Measurements from ENCODE around the gene ZNF474. TPM values are rescaled to one million over a fixed set of nuclear protein-coding genes. Genes with fewer than 3 reads are reported as not detected.
A peak's percentile ranks its signal among the peaks of the same experiment; 100 is the strongest.

ZNF474 gene
- total and polyA plus RNA-seq, 4 donors, result 0.94 to 8.9 (median 5.2) TPM

GRCh38 chr5:122151640-122152039 is 22.3 kb downstream of the ZNF474 start:
- no peak for ATAC-seq (ENCODE audit: insufficient read depth, low FRiP score)
- 64 to 72% methylated on average over 4 of the region's 4 CpGs for WGBS, 2 donors
- Histone ChIP-seq H3K9me3 (ENCODE audit: control insufficient read depth in 4 of 4, insufficient read depth in 3 of 4, low read length in 3 of 4) (no peaks in the 10 kb centered on the region), H3K27me3 (ENCODE audit: control insufficient read depth in 3 of 3, insufficient read depth in 3 of 3, low read length in 2 of 3) (no peaks in the 10 kb centered on the region), H3K4me1 (ENCODE audit: control insufficient read depth in 5 of 5, insufficient read depth in 5 of 5, low read length in 5 of 5) (peaks cover 0 to 9% (median 0%) of the 10 kb centered on the region in 5 donors), H3K9ac (ENCODE audit: insufficient read depth in 1 of 2, low read length in 2 of 2) (no peak overlapping the region), H3K36me3 (ENCODE audit: control insufficient read depth in 4 of 4, insufficient read depth in 4 of 4, low read length in 4 of 4) (no peaks in the 10 kb centered on the region), H3K27ac (ENCODE audit: low read depth in 1 of 2, low read length in 1 of 2) (no peak overlapping the region), H3K4me3 (no peak overlapping the region)
- DNase-seq, result no peak
- TF ChIP-seq, protein P1, sequence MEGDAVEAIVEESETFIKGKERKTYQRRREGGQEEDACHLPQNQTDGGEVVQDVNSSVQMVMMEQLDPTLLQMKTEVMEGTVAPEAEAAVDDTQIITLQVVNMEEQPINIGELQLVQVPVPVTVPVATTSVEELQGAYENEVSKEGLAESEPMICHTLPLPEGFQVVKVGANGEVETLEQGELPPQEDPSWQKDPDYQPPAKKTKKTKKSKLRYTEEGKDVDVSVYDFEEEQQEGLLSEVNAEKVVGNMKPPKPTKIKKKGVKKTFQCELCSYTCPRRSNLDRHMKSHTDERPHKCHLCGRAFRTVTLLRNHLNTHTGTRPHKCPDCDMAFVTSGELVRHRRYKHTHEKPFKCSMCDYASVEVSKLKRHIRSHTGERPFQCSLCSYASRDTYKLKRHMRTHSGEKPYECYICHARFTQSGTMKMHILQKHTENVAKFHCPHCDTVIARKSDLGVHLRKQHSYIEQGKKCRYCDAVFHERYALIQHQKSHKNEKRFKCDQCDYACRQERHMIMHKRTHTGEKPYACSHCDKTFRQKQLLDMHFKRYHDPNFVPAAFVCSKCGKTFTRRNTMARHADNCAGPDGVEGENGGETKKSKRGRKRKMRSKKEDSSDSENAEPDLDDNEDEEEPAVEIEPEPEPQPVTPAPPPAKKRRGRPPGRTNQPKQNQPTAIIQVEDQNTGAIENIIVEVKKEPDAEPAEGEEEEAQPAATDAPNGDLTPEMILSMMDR (IDR thresholded peaks at IDR 0.05; ENCODE audit: control extremely low read depth, extremely low read depth), result no peak

DNA sequence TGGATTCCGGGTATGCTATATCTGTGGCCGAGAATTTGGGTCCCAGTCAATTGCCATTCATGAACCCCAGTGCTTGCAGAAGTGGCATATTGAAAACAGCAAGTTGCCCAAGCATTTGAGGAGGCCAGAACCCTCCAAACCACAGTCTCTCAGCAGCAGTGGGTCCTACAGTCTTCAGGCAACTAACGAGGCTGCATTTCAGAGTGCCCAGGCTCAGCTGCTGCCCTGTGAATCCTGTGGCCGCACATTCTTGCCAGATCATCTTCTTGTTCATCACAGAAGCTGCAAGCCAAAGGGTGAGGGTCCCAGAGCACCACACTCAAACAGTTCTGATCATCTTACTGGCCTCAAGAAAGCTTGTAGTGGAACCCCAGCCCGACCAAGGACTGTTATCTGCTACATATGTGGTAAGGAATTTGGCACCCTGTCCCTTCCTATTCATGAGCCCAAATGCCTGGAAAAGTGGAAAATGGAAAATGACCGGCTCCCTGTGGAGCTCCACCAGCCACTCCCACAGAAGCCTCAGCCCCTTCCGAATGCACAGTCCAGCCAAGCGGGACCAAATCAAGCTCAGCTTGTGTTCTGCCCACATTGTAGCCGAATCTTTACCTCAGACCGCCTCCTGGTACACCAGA is 23.0 kb downstream of the ZNF474 start:
- WGBS, 2 donors, result 83 to 88% methylated on average over 10 of the region's 10 CpGs
- H3K27me3 ChIP-seq (ENCODE audit: control insufficient read depth in 3 of 3, insufficient read depth in 3 of 3, low read length in 2 of 3), result no peaks in the 10 kb centered on the region
- ATAC-seq (ENCODE audit: insufficient read depth, low FRiP score) (no peak), DNase-seq (no peak)
- H3K9ac ChIP-seq (ENCODE audit: insufficient read depth in 1 of 2, low read length in 2 of 2), result no peak overlapping the region
- H3K4me3 ChIP-seq, result no peak overlapping the region
- peaks cover 0 to 9% (median 0%) of the 10 kb centered on the region in 5 donors for H3K4me1 ChIP-seq (ENCODE audit: control insufficient read depth in 5 of 5, insufficient read depth in 5 of 5, low read length in 5 of 5)
- no peaks in the 10 kb centered on the region for H3K36me3 ChIP-seq (ENCODE audit: control insufficient read depth in 4 of 4, insufficient read depth in 4 of 4, low read length in 4 of 4)
- no peak overlapping the region for H3K27ac ChIP-seq (ENCODE audit: low read depth in 1 of 2, low read length in 1 of 2)
- no peaks in the 10 kb centered on the region for H3K9me3 ChIP-seq (ENCODE audit: control insufficient read depth in 4 of 4, insufficient read depth in 3 of 4, low read length in 3 of 4)
- TF ChIP-seq, protein P1 (IDR thresholded peaks at IDR 0.05; ENCODE audit: control extremely low read depth, extremely low read depth), result no peak

DNA sequence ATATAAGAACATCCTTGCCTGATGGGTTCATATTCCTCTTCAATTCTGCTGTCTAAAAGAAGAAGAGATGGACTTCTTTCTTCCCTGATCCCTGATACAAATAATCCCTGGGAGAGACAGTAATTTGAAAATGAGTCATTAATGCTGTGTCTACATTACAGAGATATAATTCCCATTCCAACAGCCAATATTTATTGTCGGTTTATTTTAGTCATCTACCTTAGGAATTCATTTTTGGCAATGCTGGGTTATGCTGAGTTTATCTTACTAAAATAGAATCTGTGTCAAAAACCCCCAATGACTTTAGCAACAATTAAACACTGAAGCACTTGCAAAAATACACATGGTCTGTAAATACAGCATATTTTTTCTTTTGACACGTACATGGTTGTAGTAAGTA is 23.9 kb downstream of the ZNF474 start:
- ATAC-seq (ENCODE audit: insufficient read depth, low FRiP score), result no peak
- no peaks in the 10 kb centered on the region for H3K27me3 ChIP-seq (ENCODE audit: control insufficient read depth in 3 of 3, insufficient read depth in 3 of 3, low read length in 2 of 3)
- TF ChIP-seq, protein P1 (IDR thresholded peaks at IDR 0.05; ENCODE audit: control extremely low read depth, extremely low read depth), result no peak
- H3K9ac ChIP-seq (ENCODE audit: insufficient read depth in 1 of 2, low read length in 2 of 2), result no peak overlapping the region
- DNase-seq, result peak in 1 of 3 donors; percentile 19
- no peak overlapping the region for H3K4me3 ChIP-seq
- H3K27ac ChIP-seq (ENCODE audit: low read depth in 1 of 2, low read length in 1 of 2), result no peak overlapping the region
- no peaks in the 10 kb centered on the region for H3K9me3 ChIP-seq (ENCODE audit: control insufficient read depth in 4 of 4, insufficient read depth in 3 of 4, low read length in 3 of 4)
- 49 to 76% methylated on average over 2 of the region's 2 CpGs for WGBS, 2 donors
- peaks cover 0 to 9% (median 0%) of the 10 kb centered on the region in 5 donors for H3K4me1 ChIP-seq (ENCODE audit: control insufficient read depth in 5 of 5, insufficient read depth in 5 of 5, low read length in 5 of 5)
- H3K36me3 ChIP-seq (ENCODE audit: control insufficient read depth in 4 of 4, insufficient read depth in 4 of 4, low read length in 4 of 4), result no peaks in the 10 kb centered on the region

DNA sequence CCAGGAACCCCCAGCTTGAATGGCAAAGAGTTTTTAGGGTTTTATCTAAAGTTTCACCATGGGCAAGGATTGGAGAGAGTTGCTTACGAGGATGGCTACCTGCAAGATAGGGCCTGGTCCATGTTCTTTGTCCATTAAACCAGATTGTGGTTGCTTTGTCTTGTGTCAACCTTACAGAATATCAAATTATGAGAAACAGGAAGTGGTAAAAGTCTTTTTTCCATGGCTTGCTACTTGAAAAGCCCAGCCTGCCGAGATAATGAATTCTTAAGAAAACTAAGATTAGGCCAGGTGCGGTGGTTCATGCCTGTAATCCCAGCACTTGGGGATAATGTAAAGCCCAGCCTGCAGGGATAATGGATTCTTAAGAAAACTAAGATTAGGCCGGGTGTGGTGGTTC is 24.4 kb downstream of the ZNF474 start:
- H3K4me3 ChIP-seq, result no peak overlapping the region
- TF ChIP-seq, protein P1 (IDR thresholded peaks at IDR 0.05; ENCODE audit: control extremely low read depth, extremely low read depth), result no peak
- H3K36me3 ChIP-seq (ENCODE audit: control insufficient read depth in 4 of 4, insufficient read depth in 4 of 4, low read length in 4 of 4), result no peaks in the 10 kb centered on the region
- H3K27me3 ChIP-seq (ENCODE audit: control insufficient read depth in 3 of 3, insufficient read depth in 3 of 3, low read length in 2 of 3), result no peaks in the 10 kb centered on the region
- no peak overlapping the region for H3K27ac ChIP-seq (ENCODE audit: low read depth in 1 of 2, low read length in 1 of 2)
- 62 to 69% methylated on average over 4 of the region's 4 CpGs for WGBS, 2 donors
- DNase-seq (no peak), ATAC-seq (ENCODE audit: insufficient read depth, low FRiP score) (no peak)
- no peak overlapping the region for H3K9ac ChIP-seq (ENCODE audit: insufficient read depth in 1 of 2, low read length in 2 of 2)
- H3K9me3 ChIP-seq (ENCODE audit: control insufficient read depth in 4 of 4, insufficient read depth in 3 of 4, low read length in 3 of 4), result no peaks in the 10 kb centered on the region
- peaks cover 0 to 9% (median 0%) of the 10 kb centered on the region in 5 donors for H3K4me1 ChIP-seq (ENCODE audit: control insufficient read depth in 5 of 5, insufficient read depth in 5 of 5, low read length in 5 of 5)
